ENCODE results near the gene CPSF6.
"Not testable (repeated sequence)": the region's sequence is repeated elsewhere in the genome, so short reads cannot be mapped to it uniquely, and the experiment has no call there.

DNA sequence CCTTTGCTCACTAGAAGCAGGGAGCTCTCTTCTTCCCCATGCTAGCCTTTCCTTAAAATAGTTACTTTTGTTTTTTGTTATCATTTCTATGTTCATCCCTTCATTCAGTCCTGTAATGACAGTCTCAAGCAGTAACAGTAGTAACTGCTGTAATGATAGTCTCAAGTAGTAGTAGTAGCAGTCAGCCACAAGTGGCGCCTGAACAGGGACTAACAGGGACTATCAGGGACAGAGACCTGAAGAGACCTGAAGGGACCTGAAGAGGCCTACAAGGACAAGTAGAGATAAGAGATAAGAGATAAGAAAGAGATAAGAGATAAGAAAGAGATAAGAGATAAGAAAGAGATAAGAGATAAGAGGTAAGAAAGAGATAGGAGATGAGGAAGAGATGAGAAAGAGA lies 39.4 kb upstream of the CPSF6 start:
- TF ChIP-seq POLR2AphosphoS5, POLR2A (IDR thresholded peaks at IDR 0.05; ENCODE audit: low read depth, low read length): not testable (repeated sequence)
